Activated CD8-positive, alpha-beta memory T cell treated with anti-CD3 and anti-CD28 coated beads, Interleukin-2, amount 50 U/mL, for 1 hour (primary cell): Measurements from ENCODE around the gene CRIP2.

Source experiments
- DNase-seq: peaks from one replicate; pipeline ENCODE4 v3.0.0-alpha.2; 2020; ENCODE audit errors: extremely low read depth

CRIP2 gene

DNA sequence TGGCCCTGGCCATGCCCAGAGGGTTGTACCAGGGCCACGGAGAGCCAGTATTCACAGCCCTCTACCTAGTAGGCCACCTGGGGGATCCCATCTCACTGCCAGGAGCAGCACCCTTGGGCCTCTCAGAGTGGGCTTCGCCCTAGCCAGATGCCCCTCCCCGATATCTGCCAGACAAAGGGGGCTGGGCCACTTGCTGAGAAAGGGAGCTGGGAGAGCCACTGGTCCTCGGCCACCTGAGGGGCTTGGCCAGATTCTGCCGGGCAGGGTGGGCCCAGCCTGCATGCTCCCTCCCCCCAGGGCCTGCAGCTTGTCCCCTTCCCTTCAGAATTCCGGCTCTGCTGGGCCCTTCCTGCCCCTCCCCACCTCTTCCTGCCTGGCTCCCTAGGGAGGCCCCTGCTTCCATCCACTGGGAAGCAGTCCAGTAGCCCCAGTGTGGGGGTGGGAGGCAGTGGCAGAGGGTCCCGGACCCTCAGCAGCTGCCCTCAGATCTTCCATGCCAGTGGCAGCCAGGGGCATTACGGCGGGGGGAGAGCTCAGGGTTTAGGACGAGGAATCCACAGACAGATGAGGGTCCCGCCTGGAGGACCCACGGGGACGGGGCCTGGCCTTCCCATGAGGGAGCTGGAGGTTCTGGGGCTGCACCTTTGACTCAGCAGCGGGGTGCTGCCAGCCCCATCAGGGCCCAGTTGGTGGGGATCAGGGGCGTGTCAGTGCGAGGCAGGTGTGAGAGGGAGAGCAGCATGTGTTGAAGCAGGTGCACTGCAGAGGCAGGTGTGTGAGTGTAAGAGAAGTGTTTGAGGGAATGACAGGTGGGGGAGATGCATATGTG is 2.4 kb downstream of the CRIP2 start:
- no peak for DNase-seq

DNA sequence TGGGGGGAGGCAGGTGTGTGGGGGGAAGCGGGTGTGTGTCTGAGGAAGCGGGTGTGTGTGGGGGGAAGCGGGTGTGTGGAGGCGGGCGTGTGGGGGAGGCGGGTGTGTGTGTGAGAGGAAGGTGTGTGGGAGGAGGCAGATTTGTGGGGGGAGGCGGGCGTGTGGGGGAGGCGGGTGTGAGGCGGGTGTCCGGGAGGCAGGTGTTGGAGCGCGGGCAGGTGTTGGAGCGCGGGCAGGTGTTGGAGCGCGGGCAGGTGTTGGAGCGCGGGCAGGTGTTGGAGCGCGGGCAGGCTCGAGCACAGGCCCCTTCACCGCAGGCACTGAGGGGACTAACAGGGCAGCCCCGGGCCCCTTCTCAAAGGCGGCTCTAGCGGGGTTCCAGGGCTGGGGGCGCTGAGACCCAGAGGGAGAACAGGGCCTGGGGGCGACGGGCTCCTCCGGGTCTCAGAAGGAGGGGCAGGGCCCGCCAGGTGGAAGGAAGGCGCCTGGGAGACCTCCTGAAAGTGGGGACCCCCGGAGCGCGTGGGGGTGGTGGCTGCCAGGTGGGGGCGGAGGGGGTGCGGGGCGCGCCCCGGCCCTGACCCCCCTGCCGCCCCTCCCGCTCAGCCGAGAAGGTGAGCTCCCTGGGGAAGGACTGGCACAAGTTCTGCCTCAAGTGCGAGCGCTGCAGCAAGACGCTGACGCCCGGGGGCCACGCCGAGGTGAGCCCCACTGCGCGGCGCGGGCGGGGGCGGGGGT is 3.2 kb downstream of the CRIP2 start:
- no peak for DNase-seq

GRCh38 chr14:105478398-105479251 is 4.0 kb downstream of the CRIP2 start:
- DNase-seq = no peak

DNA sequence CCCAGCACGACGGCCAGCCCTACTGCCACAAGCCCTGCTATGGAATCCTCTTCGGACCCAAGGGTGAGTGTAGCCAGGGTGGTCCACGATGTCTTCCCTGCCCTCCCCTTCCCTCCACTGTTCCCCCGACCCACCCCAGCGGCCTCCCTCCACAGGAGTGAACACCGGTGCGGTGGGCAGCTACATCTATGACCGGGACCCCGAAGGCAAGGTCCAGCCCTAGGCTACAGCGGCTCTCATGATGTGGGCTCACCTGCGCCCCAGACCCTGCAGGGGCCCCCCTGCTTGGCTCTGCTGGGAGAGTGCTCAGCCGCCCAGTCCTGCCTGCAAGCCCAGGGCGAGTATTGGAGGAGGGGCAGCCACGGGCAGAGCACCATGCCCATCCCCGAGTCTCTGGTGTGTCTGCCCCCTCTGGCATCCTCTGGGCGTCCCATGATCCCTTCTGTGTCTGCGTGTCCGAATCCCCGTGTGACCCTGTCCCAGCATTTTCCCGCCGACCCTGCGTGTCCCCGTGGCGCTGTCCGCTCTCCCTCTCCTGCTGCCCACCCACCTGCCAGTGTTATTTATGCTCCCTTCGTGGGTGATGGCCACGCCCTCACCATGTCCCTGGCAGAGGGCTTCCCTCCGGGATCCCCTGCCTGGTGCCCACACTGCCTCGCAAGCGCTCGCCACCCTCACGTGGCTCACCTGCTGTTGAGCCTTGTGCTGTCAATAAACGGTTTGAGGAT is 5.0 kb downstream of the CRIP2 start:
- DNase-seq = no peak

GRCh38 chr14:105480199-105480746 is 5.7 kb downstream of the CRIP2 start:
- no peak for DNase-seq

DNA sequence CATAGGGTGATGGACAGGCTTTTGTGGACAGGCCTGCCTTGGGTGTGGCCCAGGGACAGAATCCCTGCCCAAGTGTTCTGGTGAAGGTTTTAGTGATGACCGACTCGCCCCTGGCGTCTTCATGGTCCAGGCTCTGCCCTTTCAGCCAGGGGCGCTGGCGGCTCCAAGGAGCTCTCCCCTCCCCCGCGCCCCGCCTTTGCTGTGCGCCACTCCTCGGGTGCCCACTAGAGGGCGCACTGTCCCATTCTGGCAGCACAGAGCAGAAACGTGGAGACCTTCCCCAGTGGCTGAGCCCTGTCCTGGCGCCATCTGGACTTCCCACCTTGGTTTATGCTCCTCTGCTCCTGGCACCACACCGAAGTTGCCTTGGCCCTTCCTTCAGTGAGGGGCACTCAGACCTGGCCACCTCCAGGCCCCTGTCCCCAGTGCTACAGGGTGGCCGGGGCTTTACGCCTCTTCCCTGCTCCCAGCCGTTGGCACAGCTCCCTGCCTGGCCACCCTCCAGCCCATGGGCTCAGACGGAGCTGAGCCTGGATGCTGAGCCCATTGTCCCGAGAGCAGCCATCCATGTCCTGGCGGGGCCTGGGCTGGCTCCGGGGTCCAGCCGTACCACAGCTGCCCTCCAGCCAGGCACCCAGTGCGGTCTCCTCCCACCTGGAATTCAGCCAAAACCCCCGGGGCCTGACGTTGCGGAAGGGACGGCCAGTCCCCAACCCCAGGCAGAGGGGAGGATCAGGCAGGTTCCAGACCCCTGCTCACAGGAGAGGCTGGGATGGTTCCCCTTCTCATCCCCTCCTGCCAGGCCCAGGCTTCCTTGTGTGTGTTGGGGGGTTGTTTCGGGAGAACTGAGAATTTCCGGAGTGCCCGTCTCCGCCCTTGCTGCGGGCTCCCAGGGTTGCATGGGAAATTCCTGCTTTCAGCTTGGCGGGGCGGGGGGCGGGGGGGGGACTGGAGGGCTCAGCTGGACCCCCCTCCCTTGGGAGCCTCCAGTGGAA is 6.5 kb downstream of the CRIP2 start:
- DNase-seq = peak; percentile 80

GRCh38 chr14:105481886-105482457 is 7.4 kb downstream of the CRIP2 start:
- peak; percentile 99 for DNase-seq

- DNase-seq = no peak
Observed at GRCh38 chr14:105482486-105483110, 8.0 kb downstream of the CRIP2 start.

DNA sequence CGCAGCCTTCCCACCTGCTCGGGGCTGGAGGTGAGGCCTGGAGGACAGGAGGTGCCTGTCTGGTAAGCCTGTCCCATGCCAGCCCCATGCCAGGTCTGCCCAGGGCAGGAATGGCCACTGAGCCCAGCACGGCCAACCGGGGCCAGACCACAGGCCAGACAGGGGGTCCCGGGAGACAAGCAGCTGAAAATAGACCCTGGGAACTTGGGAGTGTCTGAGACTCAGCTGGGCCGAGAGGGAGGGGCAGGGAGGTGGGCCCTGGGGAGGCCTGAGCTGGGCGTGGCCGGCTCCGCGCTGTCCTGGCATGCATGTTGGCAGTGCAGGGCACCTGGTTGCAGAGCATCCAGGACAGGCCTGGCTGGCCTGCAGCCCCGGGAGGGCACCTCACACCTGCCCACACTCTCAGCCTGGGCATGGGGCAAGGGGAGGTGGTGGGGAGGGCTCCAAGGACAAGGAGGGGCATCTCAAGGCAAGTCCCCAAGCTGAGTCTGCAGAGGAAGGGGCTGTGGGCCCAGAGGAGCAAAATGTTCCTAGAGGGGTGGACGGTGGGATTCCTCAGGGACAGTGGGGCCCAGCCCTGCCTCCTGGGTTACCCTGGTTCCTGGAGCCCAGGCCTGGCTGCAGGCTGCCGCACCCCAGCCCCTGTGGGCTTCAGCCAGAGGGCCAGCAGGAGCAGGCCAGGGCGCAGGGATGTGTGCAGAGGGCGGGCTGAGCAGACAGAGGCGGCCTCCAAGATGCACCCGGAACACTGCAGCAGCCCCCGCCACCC is 8.9 kb downstream of the CRIP2 start:
- no peak for DNase-seq

- DNase-seq = peak; percentile 61
Observed at GRCh38 chr14:105484069-105484996, 9.7 kb downstream of the CRIP2 start.

DNA sequence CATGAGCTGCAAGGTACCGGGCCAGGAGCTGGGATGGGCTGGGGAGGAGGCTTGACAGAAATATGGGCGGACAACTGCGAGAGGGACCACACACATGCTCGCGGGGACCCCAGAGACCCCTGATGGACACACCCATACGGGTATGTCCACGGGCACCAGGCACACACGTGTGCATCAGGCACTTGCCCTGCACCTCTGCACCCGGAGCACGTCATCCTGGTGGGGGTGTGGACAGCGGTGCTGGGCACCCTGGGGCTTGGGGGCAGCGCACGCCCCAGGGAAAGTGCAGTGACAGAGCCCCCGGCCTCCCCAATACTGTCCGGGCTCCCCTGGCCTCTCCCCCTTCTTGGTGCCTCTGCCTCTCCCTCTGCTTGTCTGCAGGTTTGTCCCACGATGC is 10.4 kb downstream of the CRIP2 start:
- no peak for DNase-seq

GRCh38 chr14:105485739-105486162 is 11.1 kb downstream of the CRIP2 start:
- DNase-seq = no peak

DNA sequence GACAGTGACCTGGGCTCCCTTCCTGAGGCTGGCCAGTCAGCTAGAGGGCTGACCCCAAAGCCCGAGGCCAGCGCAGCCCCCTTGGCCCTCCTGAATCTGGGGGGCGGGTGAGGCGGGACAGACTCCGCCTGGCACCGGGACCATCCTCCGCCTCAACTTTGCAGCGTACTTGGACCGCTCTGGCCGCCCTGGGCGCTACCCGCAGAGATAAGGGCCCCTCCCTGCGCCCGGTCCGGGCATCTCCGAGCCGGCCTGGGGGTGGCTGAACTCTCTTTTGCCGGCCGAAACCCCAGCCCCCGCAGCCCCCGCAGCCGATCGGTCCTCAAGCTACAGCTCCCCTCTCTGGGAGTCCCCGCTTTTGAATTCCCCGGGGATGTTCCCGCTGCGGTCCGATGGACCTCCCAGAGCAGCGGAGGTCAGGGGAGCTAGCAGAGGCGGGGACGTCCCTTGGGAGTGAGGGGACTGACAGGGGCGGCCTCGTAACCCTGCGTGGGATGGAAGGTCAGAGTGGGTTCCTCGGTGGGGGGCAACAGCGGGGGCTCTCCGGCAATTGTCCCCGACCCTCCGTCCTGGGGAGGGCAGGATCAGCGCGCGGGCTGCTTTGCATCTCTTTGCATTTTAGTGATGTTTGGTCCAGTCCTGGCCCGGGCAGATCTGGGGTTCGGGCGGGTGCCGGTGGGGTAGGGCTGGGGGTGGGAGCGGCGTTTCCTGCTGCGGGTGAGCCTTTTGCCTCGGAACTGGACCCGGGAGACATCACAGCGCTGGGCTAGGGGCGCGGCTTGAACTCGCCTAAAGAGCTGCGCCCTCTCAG is 11.7 kb downstream of the CRIP2 start, which contains the start of gene CRIP1:
CRIP1 (plus strand) TSS at position 724 of the 811 bp plus-strand sequence. CDS start 374 bp downstream, outside the sequence.
- DNase-seq = no peak

DNA sequence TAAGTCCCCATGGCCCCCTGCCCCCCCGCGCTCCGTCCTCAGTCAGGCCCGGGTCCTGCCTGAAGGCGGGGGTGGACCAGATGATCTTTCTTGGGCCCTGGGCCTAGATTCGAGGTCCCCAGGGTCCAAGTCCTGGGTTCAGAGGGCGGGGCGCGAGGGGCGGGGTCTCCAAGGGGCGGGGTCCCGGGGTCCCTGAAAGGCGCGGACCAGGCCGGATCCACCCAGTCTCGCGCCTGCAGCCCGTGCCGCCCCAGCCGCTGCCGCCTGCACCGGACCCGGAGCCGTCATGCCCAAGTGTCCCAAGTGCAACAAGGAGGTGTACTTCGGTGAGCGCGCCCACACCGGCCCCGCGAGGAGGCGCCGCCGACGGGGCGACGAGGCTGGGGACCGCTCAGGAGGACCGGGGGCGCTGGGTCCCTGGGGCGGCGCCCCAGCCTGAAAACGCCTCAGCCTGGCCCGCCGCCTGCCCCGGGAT is 12.4 kb downstream of the CRIP2 start:
- no peak for DNase-seq

DNA sequence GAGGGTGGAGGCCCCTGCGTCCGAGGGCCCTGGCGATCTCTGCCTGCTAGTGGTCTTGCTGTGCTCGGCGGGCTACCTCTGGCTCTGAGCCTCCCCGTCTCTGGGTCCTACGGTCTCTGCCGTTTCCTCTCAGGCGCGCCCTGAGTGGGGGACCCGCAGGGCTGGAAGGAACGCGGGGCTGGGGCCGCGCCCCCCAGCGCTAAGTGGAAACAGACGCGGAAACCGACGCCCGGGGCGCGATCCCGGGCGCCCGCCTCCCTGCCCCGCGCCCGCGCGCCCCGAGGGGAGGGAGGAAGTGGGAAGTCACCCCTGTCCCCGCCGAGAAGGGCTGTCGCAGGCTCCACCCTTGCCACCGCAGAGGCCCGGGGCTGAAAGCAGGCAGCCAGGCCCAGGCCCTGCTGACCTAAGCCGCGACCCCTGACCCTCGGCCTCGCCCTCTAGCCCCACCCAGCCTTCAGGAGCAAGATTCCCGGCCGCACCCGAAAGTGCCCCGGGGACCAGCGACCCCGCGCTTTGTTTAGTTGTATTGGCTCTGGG is 12.9 kb downstream of the CRIP2 start:
- no peak for DNase-seq
